K562 (cell line): ENCODE measurements around the gene MTA2. TPM values are rescaled to one million over a fixed set of nuclear protein-coding genes. Genes with fewer than 3 reads are reported as not detected.

Experiments used
- ARID3B ChIP-seq: fragments of 250-450 bp; sonication (Bioruptor Pico); IDR thresholded peaks from 2 replicates; pipeline ENCODE4 v1.4.0; 2020; ENCODE audit warnings: borderline replicate concordance
- EHMT2 ChIP-seq: fragments of 450-650 bp; IDR thresholded peaks from 2 replicates; pipeline ENCODE4 v1.6.1; 2018; ENCODE audit warnings: antibody characterized with exemption
- EP400 ChIP-seq: fragments of 450-650 bp; IDR thresholded peaks from 2 replicates; pipeline ENCODE4 v1.6.1; 2017; ENCODE audit warnings: antibody characterized with exemption, mild to moderate bottlenecking, moderate library complexity
- HNRNPLL ChIP-seq: fragments of 200-400 bp; formaldehyde crosslinking; IDR thresholded peaks from 2 replicates; pipeline ENCODE4 v1.6.1; 2017; ENCODE audit warnings: low read length, low read depth, mild to moderate bottlenecking; ENCODE audit not compliant: poor library complexity, severe bottlenecking
- KLF13 ChIP-seq: fragments of 450-650 bp; IDR thresholded peaks from 2 replicates; pipeline ENCODE4 v1.6.1; 2016; ENCODE audit warnings: missing genetic modification characterization, low read depth, mild to moderate bottlenecking, missing compliant biosample characterization, moderate library complexity, borderline replicate concordance
- KLF16 ChIP-seq: IDR thresholded peaks from 2 replicates; pipeline ENCODE4 v1.6.1; 2016; ENCODE audit warnings: antibody characterized with exemption
- MED1 ChIP-seq: sonication (generic); formaldehyde crosslinking; IDR thresholded peaks from 2 replicates; pipeline ENCODE4 v1.8.1; 2023; ENCODE audit warnings: missing genetic modification reagents, borderline replicate concordance
- MTA2 ChIP-seq: fragments of 450-650 bp; IDR thresholded peaks from 2 replicates; pipeline ENCODE4 v1.6.1; 2016; ENCODE audit warnings: low read depth
- NCOR1 ChIP-seq: fragments of 450-650 bp; IDR thresholded peaks from 2 replicates; pipeline ENCODE4 v1.6.1; 2016; ENCODE audit warnings: mild to moderate bottlenecking, moderate library complexity
- PHB2 ChIP-seq: fragments of 450-650 bp; IDR thresholded peaks from 2 replicates; pipeline ENCODE4 v1.6.1; 2017; ENCODE audit warnings: low read depth
- PML ChIP-seq: IDR thresholded peaks from 2 replicates; pipeline ENCODE4 v1.6.1; 2012; ENCODE audit warnings: low read length, inconsistent platforms
- RBM15 ChIP-seq: fragments of 200-400 bp; formaldehyde crosslinking; IDR thresholded peaks from 2 replicates; pipeline ENCODE4 v1.6.1; 2018; ENCODE audit warnings: mild to moderate bottlenecking, low read length, moderate library complexity; ENCODE audit not compliant: insufficient read depth
- SAFB ChIP-seq: fragments of 200-400 bp; formaldehyde crosslinking; IDR thresholded peaks from 2 replicates; pipeline ENCODE4 v1.6.1; 2017; ENCODE audit warnings: low read depth, low read length, borderline replicate concordance
- SMAD2 ChIP-seq: fragments of 150-350 bp; IDR thresholded peaks from 2 replicates; pipeline ENCODE4 v1.6.1; 2014; ENCODE audit warnings: low read depth, mild to moderate bottlenecking, low read length
- SRSF9 ChIP-seq: fragments of 200-400 bp; formaldehyde crosslinking; IDR thresholded peaks from 2 replicates; pipeline ENCODE4 v1.6.1; 2017; ENCODE audit warnings: low read depth, low read length, borderline replicate concordance
- WHSC1 ChIP-seq: IDR thresholded peaks from one replicate; pipeline ENCODE4 v1.6.1; 2012; ENCODE audit warnings: low read length, control low read depth, inconsistent platforms
- ZMIZ1 ChIP-seq, 2 experiments: fragments of 150-350 bp in 1 of 2; IDR thresholded peaks; 2 replicates each; pipeline ENCODE4 v1.6.1; 2012 to 2016; ENCODE audit warnings: low read depth in 2 of 2, low read length in 2 of 2, mild to moderate bottlenecking in 1 of 2, moderate library complexity in 1 of 2
- ZNF174 ChIP-seq: fragments of 250-450 bp; sonication (Bioruptor Pico); IDR thresholded peaks from 2 replicates; pipeline ENCODE4 v1.4.0; 2020; ENCODE audit warnings: mild to moderate bottlenecking
- ZNF282 ChIP-seq: sonication (generic); formaldehyde crosslinking; IDR thresholded peaks from 2 replicates; pipeline ENCODE4 v1.8.1; 2023; ENCODE audit warnings: missing genetic modification reagents
- ZNF696 ChIP-seq: fragments of 250-450 bp; sonication (Bioruptor Pico); conservative IDR thresholded peaks from 2 replicates; pipeline ENCODE4 v1.4.0; 2020; ENCODE audit warnings: mild to moderate bottlenecking, moderate library complexity
- ZNF76 ChIP-seq: fragments of 250-450 bp; sonication (Bioruptor Pico); IDR thresholded peaks from 2 replicates; pipeline ENCODE4 v1.4.0; 2020; ENCODE audit warnings: mild to moderate bottlenecking, moderate library complexity, borderline replicate concordance
- ZNF79 ChIP-seq: fragments of 250-450 bp; sonication (Bioruptor Pico); IDR thresholded peaks from 2 replicates; pipeline ENCODE4 v1.4.0; 2020; ENCODE audit warnings: low read depth, mild to moderate bottlenecking, moderate library complexity
- polyA plus RNA-seq, 8 experiments: library from polyadenylated mRNA; depleted of rRNA in 4 of 8; stranded (reverse) in 5 of 8; unstranded in 3 of 8; fragments of >200 nt; fragmentation: Nextera tagmentation in 2 of 8; fragmentation: Illumina TruSeq in 1 of 8; extraction: Ambion mirVana in 2 of 8; extraction: Trizol in 1 of 8; gene quantifications; 2 replicates each; pipeline versions ENCODE4 v1.2.1 to v1.2.3, GENCODE V29; 2011 to 2014; ENCODE audit warnings: inconsistent platforms in 1 of 8, missing spikeins in 1 of 8
- total RNA-seq, 7 experiments: library from RNA; depleted of rRNA in 6 of 7; stranded (reverse); fragments of >200 nt in 6 of 7; fragmentation: Illumina TruSeq in 2 of 7; extraction: Trizol in 2 of 7; gene quantifications; 2 replicates each; pipeline versions ENCODE4 v1.2.1 to v1.2.3, GENCODE V29; 2011 to 2021; ENCODE audit warnings: low replicate concordance in 1 of 7
- TF ChIP-seq, protein P1 (sequence below): fragments of 450-650 bp; IDR thresholded peaks from 2 replicates; pipeline ENCODE4 v1.6.1; 2016; ENCODE audit warnings: borderline replicate concordance

Gene MTA2
- total and polyA plus RNA-seq, 9 of the 15 experiments (the other 6 are each of a cell fraction or from before 2014, with no cell fraction given): 6.2 to 220 (median 172) TPM

- TF ChIP-seq KLF16 (no peak), ZNF79 (CRISPR knock-in tag) (no peak), WHSC1 (no peak), PHB2 (no peak), SMAD2 (no peak), MTA2 (peak; percentile 41; the same call in 1 of the 2 replicates), HNRNPLL (peak; percentile 38), KLF13 (tag) (no peak), SAFB (no peak), ZMIZ1 (IDR thresholded peaks at IDR 0.05; ENCODE audit: low read depth in 2 of 2, low read length in 2 of 2) (peak in 1 of 2 experiments; percentile 53; a peak in 1 of 4 replicates), MED1 (CRISPR knock-in tag) (no peak), ZNF76 (CRISPR knock-in tag) (no peak), EP400 (peak; percentile 79), ARID3B (CRISPR knock-in tag) (no peak), NCOR1 (peak; percentile 47; the same call in 1 of the 2 replicates), PML (no peak), ZNF174 (CRISPR knock-in tag) (no peak), EHMT2 (peak; percentile 87), ZNF282 (CRISPR knock-in tag) (no peak), SRSF9 (no peak), RBM15 (no peak), ZNF696 (CRISPR knock-in tag) (no peak)
- TF ChIP-seq, protein P1, sequence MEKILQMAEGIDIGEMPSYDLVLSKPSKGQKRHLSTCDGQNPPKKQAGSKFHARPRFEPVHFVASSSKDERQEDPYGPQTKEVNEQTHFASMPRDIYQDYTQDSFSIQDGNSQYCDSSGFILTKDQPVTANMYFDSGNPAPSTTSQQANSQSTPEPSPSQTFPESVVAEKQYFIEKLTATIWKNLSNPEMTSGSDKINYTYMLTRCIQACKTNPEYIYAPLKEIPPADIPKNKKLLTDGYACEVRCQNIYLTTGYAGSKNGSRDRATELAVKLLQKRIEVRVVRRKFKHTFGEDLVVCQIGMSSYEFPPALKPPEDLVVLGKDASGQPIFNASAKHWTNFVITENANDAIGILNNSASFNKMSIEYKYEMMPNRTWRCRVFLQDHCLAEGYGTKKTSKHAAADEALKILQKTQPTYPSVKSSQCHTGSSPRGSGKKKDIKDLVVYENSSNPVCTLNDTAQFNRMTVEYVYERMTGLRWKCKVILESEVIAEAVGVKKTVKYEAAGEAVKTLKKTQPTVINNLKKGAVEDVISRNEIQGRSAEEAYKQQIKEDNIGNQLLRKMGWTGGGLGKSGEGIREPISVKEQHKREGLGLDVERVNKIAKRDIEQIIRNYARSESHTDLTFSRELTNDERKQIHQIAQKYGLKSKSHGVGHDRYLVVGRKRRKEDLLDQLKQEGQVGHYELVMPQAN: peak; percentile 61
Observed at GRCh38 chr11:62553080-62553838, 48.4 kb downstream of the MTA2 start (continued).
